ENCODE measurements around the gene DOCK2.

DNA sequence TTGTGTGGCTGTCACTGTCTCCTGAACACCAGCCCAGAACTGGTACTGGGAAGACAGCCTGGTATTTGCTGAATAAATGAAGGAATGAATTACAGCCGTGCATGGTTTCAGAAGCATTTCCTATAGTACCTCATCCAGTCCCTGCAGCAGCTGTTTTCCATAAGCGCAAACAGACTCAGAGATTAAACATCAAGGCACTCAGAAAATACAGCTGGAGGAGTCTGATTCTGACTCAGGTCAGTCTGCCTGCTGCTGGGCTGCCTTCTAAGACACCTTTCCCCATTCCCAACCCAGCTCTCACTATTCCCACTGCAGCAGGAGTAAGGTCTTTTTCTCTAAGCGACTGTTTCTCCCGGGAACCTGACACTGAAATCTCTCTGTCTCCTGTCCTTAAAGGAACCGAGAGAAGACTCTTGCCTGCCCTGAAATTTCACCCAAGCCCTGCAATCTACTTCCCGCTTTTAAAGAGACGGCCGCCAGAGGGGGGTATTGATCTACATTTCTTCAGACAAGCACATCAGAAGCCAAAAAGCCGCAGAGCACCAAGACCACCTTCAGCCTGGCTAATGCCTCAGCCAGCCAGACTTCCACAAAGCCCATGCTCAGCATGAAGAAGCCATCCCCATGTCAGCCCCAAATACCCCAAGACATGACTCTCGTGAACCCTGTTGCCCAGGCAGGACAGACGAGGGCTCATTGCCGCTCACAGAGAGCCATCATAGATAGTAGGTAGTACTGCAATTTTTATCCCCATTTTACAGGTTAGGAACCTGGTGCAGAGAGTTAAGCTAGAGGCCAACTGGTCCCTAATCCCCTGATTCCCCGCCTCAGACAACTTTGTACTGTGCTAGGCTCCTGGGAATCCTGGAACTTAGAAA lies 463.2 kb downstream of the DOCK2 start:
- TF ChIP-seq, protein P1, sequence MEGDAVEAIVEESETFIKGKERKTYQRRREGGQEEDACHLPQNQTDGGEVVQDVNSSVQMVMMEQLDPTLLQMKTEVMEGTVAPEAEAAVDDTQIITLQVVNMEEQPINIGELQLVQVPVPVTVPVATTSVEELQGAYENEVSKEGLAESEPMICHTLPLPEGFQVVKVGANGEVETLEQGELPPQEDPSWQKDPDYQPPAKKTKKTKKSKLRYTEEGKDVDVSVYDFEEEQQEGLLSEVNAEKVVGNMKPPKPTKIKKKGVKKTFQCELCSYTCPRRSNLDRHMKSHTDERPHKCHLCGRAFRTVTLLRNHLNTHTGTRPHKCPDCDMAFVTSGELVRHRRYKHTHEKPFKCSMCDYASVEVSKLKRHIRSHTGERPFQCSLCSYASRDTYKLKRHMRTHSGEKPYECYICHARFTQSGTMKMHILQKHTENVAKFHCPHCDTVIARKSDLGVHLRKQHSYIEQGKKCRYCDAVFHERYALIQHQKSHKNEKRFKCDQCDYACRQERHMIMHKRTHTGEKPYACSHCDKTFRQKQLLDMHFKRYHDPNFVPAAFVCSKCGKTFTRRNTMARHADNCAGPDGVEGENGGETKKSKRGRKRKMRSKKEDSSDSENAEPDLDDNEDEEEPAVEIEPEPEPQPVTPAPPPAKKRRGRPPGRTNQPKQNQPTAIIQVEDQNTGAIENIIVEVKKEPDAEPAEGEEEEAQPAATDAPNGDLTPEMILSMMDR (IDR thresholded peaks at IDR 0.05), result peak; percentile 29 to 58 (median 42)
- TF ChIP-seq POLR2A (IDR thresholded peaks at IDR 0.05), result no peak

Data from uterus (tissue), 2 donors.